GM21515 (cell line): Measurements from ENCODE around the gene HYAL2.

Experiments
- ATAC-seq: cut with Tn5 transposase; IDR thresholded peaks from one replicate; pipeline ENCODE4 v1.9.1; 2021; ENCODE audit not compliant: unreplicated experiment

Gene HYAL2, protein sequence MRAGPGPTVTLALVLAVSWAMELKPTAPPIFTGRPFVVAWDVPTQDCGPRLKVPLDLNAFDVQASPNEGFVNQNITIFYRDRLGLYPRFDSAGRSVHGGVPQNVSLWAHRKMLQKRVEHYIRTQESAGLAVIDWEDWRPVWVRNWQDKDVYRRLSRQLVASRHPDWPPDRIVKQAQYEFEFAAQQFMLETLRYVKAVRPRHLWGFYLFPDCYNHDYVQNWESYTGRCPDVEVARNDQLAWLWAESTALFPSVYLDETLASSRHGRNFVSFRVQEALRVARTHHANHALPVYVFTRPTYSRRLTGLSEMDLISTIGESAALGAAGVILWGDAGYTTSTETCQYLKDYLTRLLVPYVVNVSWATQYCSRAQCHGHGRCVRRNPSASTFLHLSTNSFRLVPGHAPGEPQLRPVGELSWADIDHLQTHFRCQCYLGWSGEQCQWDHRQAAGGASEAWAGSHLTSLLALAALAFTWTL

DNA sequence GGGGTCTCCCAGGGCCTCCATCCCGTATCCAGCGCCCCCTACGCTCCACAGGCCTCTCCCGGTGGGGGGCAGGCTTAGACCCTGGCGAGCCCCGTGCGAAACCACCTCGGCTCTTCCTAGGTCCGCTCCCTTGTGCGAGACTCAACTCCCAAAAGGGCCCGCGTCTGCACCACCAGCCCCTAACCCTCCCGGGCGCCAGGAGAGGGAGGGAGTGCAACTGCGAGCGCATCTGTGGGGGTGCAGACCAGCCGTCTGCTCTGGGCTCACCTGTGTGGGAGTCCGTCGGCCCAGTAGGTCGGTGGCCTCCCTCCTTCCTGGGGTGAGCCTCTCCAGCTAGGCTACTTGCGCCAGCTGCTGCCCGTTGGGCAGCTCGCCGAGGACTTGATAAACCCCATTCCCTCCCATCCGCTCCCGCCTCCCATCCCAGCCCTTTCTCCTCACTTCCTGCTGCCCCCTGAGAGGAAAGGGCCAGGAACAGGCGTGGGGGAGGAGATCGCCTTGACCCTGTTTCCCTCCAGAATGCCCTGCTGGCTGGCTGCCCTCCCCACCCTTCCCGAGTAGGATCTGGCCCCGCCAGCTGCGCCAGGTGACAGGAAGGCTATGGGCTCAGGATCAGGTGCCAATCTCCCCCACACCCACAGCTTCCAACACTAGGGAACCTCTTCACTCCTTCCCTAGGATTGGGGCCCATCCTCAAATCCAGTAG lies at the start of gene HYAL2:
Gene HYAL2 (minus strand): TSS at position 360 of the 706 bp plus-strand sequence. CDS start 2,256 bp downstream, outside the sequence.
- no peak for ATAC-seq

DNA sequence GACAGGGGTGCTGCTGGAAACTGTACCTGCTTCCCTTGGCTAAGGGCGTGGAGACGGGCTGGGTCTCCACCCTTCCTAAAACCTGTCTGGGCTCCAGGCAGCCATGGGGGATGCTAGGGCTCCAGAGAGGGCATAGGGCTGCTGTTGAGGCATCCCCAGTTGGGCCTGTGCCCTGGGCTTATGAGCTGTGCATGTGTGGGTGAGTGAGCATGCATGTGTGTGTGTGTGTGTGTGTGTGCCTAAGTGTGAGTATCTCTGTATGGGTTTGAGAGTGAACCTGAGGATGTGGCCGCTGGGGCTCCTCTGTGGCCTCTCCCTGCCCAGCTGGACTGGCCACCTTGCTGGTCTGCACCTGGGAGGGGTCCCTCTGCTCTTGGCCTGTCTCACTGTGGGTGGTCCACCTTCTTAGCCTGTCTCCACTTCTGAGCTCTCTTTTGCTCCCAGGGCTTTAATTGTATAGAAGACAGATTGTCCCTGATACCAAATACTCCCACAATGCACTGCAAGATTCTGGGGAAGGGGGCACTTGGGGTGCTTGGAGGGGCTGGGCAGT lies 48.7 kb upstream of the HYAL2 start:
- ATAC-seq = no peak

DNA sequence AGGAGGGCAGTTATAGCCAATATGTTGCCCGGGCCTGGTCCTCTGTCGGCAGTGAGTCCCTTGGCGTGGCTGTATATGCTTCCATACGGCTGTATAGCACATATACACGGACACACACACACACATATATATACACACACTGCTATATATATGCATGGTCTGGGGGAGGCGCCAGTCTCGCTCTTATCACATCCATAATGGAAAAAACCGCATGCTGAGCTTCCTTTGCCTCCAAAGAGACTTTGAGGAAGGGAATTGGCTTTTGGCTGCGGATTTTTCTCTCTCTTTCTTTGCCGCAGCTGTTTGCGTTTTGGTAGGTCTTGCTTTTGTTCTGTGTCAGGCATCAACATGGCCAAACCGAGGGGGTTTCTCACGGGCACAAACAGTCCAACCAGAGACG lies 48.0 kb upstream of the HYAL2 start:
- no peak for ATAC-seq

DNA sequence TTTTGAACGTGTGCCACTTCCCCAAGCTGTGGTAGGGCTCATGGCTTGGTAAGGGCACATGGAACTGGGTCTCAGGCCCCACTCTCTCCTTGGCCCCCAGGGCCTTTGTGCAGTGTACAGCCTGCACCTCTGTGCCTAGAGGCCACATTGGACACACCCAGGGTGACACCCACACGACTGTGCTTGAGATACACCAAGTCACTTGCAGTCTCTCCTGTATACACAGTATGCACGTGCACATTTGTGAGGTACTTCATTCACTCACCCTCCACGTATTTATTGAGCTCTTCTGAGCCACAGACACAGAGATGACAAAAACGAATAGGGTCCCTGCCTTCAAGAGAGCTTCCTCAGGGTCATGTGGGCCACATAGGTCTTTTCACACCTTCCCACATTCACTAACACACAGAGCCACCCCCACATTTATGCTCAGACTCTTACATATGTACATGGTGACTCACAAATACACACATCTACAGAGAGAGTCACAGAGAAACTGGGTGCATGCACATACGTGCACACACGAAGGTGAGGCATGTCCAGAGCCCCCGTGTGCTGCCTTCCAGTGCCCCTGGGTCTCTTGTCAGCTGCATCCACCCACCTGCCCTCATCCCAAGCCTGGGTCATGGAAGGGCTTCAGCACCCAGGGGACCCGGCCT lies 46.6 kb upstream of the HYAL2 start:
- ATAC-seq = no peak

DNA sequence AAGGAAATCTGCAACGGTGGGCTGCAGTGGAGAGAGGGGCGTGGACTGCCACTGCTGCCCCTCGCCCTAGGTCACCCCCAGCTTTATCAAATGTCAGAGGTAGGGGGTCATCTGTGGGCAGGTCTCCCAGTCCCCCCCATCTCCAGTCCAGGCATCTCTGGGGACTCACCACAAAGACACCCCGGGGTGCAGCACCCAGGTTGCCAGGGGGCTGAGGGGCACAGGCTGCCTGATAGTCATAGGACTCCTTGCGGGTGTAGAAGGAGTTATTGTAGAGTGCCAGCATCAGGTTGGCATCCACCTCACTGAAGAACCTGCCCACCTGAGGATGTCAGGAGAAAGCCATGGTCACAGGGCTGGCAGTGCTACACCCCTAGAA lies 43.3 kb upstream of the HYAL2 start:
- ATAC-seq = no peak

DNA sequence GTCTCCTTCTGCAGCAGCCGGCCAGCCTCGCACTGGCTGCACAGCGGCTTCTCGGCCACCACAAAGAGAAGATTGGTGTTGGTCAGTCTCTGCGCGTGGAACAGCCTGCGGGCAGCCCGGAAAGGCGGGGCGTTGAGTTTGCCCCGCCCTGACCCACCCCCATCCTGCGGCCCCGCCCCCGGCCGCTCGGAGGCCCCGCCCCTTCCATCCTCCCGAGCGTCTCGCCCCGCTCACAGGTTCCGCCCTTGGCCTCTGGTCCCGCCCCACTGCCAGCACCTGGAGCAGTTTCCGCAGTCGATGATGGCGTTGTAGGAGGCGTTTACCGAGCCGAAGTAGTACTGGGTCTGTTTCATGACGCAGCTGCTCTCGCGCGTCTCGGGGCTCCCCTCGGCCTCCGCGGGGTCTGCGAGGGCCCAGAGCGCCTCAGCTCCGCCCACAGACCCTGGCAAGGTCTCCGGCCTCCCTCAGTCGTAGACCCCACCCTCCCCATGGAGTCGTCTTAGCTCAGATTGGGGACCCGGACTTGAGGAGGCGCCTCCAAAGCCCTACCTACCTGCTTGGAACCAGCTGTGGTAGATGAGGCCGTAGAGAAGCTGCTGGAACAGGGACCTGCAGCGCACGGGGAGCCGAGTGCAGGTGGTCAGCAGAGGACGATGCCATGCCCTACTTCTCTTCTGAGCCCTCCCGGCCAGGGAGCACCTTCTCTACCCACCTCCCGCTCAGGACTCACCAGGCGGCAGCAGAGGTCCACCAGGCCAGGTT lies 42.7 kb upstream of the HYAL2 start:
- ATAC-seq = peak; percentile 89

DNA sequence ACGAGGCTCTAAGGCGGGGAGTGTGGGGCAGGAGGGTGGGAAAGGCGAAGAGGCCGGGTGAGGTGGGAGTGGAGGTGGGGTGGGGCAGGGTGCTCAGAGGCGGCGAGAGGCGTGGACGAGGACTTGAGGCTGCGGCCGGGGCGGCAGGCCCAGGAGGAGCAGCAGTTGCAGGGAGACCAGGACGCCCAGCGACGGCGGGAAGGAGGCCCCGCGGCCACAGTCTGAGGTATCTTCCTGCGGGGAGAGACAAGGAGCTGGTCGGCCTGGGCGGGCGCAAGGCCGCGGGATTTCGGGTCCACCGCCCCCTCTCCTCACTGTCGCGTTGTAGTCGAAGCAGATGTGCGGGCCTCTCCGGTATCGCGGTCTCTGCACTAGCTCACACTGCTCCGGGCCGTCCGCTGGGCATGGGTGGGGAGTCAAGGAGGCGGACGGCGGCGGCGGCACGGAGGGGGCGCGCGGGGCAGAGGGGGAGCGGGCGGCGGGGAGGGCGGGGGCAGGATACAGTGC lies 42.1 kb upstream of the HYAL2 start:
- peak; percentile 6 for ATAC-seq

DNA sequence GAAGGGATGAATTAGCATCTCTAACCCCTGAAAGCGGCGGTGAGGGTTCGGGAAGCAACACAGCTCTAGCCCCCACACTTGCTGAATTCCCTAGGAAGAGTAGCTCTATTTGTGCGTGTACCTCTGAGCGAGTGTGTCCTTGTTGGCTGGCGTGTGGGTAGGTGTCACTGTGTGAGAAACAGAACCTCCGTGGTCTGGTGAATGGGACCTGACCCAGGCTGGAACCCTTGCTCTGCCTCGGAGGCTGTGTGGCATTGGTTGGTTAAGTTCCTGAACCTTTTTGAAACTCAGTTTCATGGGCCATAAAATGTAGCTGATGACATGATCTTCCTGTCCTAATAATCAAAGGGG lies 37.2 kb upstream of the HYAL2 start:
- peak; percentile 14 for ATAC-seq

DNA sequence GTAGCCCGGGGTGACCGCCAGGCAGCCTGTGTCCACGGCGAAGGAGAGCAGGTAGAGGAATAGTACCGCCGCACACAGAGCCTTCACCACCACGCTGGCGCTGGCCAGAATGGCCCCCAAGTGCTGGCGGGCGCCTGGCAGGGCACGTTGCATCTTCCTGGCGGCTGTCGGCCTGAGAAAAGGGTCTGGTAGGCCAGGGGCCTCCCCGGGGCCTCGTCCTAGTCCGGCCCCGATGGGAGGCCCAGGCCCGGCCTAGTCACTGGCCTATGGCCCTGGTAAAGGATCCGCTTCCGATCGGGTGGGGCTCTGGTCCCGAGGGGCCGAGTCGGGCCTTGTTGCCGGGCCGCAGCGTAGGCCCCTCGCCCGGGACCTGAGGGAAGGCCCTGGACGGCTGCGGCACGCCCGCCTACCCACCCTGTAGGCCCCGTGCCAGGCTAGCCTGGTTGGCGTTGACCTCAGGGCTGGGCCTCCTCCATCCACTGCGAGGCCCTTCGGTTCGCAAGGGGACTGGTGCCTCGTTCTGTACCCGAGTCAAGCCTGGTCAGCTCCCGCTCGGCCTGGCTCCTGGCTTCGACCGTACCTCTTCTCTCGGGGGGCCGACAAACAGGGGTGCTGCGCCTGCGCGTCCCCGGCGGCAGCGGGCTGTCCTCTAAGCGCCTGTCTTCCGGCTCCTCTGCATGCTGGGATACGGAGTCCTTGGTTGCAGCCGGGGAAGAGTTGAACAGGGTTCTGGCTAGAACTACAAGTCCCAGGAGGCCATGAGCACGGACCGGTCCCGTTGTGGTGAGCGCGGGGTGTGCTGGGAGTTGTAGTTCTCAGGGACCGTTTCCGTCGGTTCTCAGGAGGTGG lies 36.6 kb upstream of the HYAL2 start, which contains the start of gene TMEM115:
Gene TMEM115 (minus strand): TSS at position 611 of the 849 bp plus-strand sequence. CDS start 458 bp downstream, at position 153.
- peak; percentile 98 for ATAC-seq

DNA sequence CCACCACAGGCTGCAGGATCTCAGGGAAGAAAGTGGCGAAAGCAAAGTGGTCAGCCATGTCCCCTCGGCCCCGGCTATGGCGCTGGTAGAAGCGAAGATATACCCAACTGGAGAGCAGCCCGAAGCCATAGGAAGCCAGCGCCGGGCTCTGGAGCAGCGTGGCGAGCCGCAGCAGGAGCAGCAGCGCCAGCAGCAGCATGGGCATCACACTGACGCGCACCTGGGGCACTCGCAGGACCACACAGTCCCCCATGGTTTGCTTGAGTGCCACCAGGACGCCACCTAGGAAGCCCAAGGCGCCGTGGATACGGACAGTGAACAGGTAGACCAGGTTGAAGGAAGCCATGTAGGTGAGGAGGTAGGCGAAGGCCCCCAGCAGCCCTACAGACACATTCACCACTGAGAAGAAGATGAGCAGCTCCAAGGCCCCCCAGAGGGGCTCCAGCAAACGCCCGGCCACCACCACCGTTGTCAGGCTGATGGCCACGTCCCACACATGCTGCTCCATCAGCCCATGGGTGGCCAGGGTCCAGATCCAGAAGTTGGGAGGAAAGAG lies 35.9 kb upstream of the HYAL2 start:
- no peak for ATAC-seq

DNA sequence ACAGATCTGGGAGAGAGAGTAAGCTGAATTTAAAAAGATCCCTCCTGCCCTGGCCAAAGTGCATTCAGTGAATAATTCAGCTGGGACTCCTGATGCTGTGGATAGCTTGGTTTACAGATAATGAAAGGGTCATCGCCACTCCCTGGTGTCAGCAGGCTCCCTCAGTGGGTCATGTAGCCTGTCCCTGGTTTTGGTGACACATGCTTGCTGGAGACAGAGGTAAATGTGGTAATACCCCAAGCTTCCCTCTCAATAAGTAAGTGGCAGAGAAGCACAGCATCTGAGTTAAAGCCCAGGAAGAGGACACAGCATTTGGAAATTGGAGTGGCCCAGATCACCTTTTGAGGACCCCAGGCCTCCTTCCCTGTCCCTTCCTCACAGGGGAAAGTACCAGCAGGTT lies 34.9 kb upstream of the HYAL2 start:
- no peak for ATAC-seq

DNA sequence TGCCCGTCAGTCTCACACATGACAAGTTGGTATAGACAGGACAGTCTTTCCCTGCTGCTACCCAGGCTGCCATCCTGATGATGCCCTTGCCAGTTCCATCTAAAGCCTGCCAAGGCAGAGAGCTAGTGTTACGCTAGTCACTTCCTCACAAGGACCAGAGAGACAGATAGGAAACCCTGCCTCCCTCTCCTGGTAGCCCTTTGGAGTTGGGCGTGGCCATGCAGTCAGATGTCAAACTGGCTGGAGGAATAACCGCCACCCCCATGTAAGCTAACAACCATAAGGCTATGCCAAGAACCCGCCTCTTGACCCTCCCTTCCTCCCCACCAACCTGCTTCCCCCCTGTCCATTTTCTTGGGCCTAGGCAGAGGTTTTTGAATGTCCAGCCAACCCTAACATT lies 34.0 kb upstream of the HYAL2 start:
- ATAC-seq = no peak

DNA sequence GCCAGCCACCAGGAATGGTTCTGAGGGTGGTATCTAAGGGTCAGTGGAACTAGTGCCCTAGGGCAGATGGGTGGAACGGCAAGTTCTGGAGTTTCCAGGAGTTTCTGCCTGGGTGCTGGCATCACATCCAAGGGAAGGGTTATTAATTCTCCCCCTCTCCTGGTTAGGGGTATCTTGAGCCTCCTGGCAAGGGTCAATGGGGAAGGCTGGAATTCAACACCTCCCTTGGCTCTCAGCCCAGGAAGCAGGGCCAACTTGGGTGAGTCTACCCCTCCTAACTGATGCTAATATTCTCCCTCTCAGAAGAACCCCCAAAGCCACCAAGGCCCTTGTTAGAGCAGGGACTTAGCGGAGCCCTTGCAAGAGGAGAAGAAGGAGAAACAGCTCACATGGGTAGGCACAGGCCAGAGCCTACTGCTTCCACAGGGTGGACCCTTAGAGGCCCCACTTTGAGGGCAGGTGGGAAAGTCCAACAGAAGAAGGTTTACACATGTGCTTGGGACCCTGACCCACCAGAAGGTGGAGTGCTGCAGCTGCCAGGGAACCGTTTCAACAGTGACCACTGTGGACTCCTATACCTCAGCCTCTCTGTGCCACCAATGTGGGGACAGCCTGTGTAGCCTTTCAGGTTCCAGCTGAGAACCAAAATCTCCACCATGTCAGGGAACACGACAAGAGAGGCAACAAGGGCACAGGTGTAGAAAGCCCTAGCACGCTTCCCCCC lies 33.4 kb upstream of the HYAL2 start:
- no peak for ATAC-seq

DNA sequence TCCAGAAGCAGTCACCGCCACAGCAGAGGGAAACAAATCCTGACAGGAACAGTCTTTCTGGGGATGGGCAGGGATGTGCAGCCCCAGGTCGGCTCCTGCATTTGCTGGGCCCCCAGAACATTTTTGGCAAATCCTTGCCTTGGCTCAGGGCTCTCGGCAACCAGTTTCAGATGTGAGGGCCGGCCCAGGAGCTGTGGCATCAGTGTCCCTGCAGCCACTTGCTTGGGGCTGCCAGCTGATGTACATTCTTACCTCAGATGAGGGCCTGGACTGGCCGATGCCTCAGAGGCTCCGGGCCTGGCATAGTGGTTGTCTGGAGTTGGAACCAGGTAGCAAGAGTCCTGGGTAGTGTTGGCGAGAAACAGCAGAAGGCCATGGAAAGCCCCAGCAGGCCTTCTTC lies 32.3 kb upstream of the HYAL2 start:
- no peak for ATAC-seq

DNA sequence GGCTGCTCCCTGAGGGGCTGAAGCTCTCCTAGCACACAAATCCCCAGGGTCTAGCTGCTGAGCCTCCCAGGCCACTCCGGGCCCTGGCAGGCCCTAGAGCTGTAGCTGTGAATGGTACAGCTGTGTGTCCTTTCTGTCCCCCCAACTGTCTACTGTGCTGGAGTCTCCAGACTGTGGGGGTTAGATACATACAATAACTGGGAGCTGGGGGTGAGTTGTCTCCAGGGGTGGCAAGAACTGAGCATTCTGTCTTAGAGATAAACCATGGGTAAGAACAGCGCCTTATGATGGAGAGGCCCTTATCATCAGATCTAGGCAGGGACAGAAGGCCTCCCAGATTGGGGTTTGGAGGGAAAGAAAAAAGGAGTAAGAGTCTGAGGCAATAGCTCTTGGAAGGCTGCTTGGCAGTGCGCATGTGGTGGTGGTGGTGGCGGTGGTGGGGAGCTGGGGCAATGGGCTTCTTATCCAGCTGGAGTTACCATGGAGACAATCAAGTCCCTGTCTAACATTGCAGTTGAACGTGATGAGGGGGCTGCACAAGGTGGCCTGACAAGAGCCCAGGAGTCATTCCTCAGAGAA lies 31.7 kb upstream of the HYAL2 start:
- ATAC-seq = no peak

DNA sequence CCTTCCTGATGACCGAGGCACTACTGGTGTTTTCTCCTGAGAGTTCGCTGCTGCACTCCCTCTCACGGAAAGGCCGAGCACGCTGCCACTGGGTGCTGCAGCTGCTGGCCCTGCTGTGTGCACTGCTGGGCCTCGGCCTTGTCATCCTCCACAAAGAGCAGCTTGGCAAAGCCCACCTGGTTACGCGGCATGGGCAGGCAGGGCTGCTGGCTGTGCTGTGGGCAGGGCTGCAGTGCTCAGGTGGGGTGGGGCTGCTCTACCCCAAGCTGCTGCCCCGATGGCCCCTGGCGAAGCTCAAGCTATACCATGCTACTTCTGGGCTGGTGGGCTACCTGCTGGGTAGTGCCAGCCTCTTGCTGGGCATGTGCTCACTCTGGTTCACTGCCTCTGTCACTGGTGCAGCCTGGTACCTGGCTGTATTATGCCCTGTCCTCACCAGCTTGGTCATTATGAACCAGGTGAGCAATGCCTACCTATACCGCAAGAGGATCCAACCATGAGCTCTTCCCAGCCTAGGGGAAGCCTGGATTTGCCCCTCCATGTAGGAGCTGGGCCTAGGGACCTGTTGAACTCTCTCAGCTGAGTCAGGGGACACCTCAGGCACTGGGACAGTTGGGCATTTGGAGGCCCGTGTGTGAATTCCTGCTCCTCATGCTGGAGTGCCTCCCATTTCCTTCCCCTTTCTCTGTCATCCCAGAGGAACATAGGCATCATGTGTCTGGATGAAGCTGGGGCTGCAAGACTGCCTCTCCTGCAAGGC lies 30.9 kb upstream of the HYAL2 start:
- ATAC-seq = no peak

DNA sequence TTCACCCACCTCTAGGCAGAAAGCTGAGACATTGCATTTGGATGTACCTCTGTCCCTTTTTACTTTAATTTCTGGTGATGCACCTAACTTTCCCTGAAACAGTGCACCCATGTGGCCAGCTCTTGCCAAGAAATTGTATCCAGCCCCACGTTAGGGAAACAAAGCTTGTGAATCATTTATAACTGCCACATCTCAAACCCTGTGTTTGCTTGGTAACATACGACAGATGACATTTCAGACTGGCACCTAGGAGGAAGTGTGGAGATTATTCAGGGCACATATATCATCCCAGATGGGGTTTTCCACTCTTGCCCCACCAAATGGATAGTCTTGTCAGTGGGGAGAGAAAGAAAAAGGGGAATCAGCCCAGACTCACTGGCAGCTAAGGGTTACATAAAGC lies 30.2 kb upstream of the HYAL2 start:
- no peak for ATAC-seq

DNA sequence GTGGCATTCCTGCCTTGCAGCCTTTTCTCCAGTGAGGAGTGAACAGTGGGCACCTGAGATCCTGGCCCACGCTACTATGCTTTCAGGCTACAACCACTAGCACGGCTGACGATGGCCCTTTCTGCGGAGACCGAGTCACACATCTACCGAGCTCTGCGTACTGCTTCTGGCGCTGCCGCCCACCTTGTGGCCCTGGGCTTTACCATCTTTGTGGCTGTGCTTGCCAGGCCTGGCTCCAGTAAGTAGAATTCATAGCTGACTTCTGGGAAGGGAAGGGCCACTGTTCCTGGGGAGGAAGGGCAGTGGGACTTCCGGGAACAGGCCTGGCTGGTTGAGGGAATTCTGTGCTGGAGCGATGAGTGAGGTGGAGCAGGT lies 28.8 kb upstream of the HYAL2 start:
- no peak for ATAC-seq
